ENCODE results near the gene SSRP1. TPM values are rescaled to one million over a fixed set of nuclear protein-coding genes. Genes with fewer than 3 reads are reported as not detected.

SSRP1 gene
- total and polyA plus RNA-seq, 2 of the 4 experiments (the other 2 are of a cell fraction) = 106 to 146 TPM

DNA sequence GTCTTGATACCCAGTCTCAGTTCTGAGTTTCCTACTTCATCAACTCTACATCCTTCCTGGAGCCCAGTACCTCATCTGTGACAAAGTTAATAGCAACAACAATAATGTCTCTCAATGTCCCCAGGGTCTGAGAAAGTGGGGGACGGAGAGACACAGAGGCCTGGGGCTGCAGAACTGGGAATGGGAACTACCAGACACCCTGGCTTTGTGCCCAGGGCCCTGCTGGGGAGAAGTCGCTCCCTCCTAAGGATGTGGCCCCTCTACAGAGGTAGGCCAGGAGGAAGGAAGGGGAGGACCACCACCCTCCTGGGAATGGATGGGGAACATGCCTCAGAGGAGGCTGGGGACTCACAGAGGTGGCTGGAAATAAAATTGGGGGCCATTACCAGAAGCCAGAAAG is 39.8 kb upstream of the SSRP1 start:
- CTCF ChIA-PET = no interaction called here

More for the DNA sequence above, 39.8 kb upstream of the SSRP1 start:
- TF ChIP-seq RAD21 (IDR thresholded peaks at IDR 0.05; ENCODE audit: low read length) (no peak), FOS (IDR thresholded peaks at IDR 0.05; ENCODE audit: low read depth, low read length) (no peak), RCOR1 (IDR thresholded peaks at IDR 0.05; ENCODE audit: insufficient replicate concordance, low read length) (no peak), BHLHE40 (IDR thresholded peaks at IDR 0.05; ENCODE audit: low read depth, low read length) (no peak), CEBPB (IDR thresholded peaks at IDR 0.05; ENCODE audit: low read depth, low read length) (no peak), MAFK (IDR thresholded peaks at IDR 0.05; ENCODE audit: low read depth, low read length) (no peak), POLR2A (IDR thresholded peaks at IDR 0.05; ENCODE audit: low read depth, low read length) (no peak), ELK1 (IDR thresholded peaks at IDR 0.05; ENCODE audit: borderline replicate concordance, low read depth, low read length) (no peak), NFE2L2 (IDR thresholded peaks at IDR 0.05; ENCODE audit: low read depth, low read length) (no peak), MAZ (IDR thresholded peaks at IDR 0.05; ENCODE audit: borderline replicate concordance, low read depth, low read length) (no peak), RFX5 (IDR thresholded peaks at IDR 0.05; ENCODE audit: low read depth, low read length) (no peak), SMC3 (IDR thresholded peaks at IDR 0.05; ENCODE audit: low read depth, low read length) (no peak), USF2 (IDR thresholded peaks at IDR 0.05; ENCODE audit: low read depth, low read length) (no peak), MXI1 (IDR thresholded peaks at IDR 0.05; ENCODE audit: borderline replicate concordance, low read depth, low read length) (no peak), CHD1 (IDR thresholded peaks at IDR 0.05; ENCODE audit: low read depth, low read length) (no peak)
- TF ChIP-seq, protein P1, sequence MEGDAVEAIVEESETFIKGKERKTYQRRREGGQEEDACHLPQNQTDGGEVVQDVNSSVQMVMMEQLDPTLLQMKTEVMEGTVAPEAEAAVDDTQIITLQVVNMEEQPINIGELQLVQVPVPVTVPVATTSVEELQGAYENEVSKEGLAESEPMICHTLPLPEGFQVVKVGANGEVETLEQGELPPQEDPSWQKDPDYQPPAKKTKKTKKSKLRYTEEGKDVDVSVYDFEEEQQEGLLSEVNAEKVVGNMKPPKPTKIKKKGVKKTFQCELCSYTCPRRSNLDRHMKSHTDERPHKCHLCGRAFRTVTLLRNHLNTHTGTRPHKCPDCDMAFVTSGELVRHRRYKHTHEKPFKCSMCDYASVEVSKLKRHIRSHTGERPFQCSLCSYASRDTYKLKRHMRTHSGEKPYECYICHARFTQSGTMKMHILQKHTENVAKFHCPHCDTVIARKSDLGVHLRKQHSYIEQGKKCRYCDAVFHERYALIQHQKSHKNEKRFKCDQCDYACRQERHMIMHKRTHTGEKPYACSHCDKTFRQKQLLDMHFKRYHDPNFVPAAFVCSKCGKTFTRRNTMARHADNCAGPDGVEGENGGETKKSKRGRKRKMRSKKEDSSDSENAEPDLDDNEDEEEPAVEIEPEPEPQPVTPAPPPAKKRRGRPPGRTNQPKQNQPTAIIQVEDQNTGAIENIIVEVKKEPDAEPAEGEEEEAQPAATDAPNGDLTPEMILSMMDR (conservative IDR thresholded peaks at IDR 0.05; ENCODE audit: low read depth, low read length) = no peak
- Histone ChIP-seq H2AK5ac (ENCODE audit: low read depth, low read length) (no peak overlapping the region), H4K5ac (ENCODE audit: low read depth, low read length) (no peak overlapping the region), H2BK5ac (ENCODE audit: low read depth, low read length, poor library complexity, severe bottlenecking) (no peak overlapping the region), H3K27me3 (ENCODE audit: control insufficient read depth, insufficient read depth, low read length) (peaks cover 2% of the 10 kb centered on the region; the same call in 1 of the 2 replicates), H3K36me3 (ENCODE audit: control insufficient read depth, insufficient read depth, low read length) (no peaks in the 10 kb centered on the region), H3K9me3 (ENCODE audit: control insufficient read depth, insufficient read depth, low read length) (no peaks in the 10 kb centered on the region), H3K4ac (ENCODE audit: low read depth, low read length) (no peak overlapping the region), H3K14ac (replicated peaks; ENCODE audit: low read depth, low read length) (no peak overlapping the region), H2BK15ac (ENCODE audit: low read depth, low read length) (no peak overlapping the region), H2AFZ (replicated peaks; ENCODE audit: low read length, poor library complexity) (no peak overlapping the region), H3K4me2 (ENCODE audit: low read depth, low read length) (no peak overlapping the region), H3K56ac (ENCODE audit: extremely low read depth, insufficient read depth, low read length) (no peak overlapping the region), H4K8ac (ENCODE audit: low read depth in 2 of 2, low read length in 2 of 2) (no peak overlapping the region), H3K9ac (ENCODE audit: low read depth, low read length) (no peak overlapping the region), H2BK120ac (ENCODE audit: low read depth, low read length) (no peak overlapping the region), H3K4me1 (ENCODE audit: control insufficient read depth, insufficient read depth, low read length) (no peaks in the 10 kb centered on the region), H3K9me1 (ENCODE audit: insufficient read depth, low read length) (no peaks in the 10 kb centered on the region), H3K4me3 (ENCODE audit: insufficient read depth, low read depth, low read length) (no peak overlapping the region), H3K18ac (ENCODE audit: low read depth, low read length) (no peak overlapping the region), H3K79me1 (ENCODE audit: low read depth in 1 of 2, low read length in 2 of 2) (no peaks in the 10 kb centered on the region), H3K23ac (ENCODE audit: low read depth, low read length) (no peak overlapping the region), H4K20me1 (ENCODE audit: insufficient read depth, low read length) (0 out of 2 replicates have a peak, but pooled peaks cover 6% of the 10 kb centered on the region), H4K91ac (ENCODE audit: insufficient read depth, low read depth, low read length) (no peak overlapping the region), H2BK20ac (ENCODE audit: low read depth, low read length) (no peak overlapping the region), H2AK9ac (replicated peaks; ENCODE audit: low read depth, low read length, poor library complexity) (no peak overlapping the region), H3K27ac (ENCODE audit: insufficient read depth, low read length) (no peak overlapping the region)
- no CpG with 5 or more reads among the region's 2 CpGs for WGBS, 2 experiments (ENCODE audit: extremely low coverage in 2 of 2, insufficient read length in 1 of 2)
- intact Hi-C loops (cut with micrococcal nuclease) (no loop called here), dilution Hi-C loops (cut with HindIII; ENCODE audit: low sequenced_read_pairs, unreplicated experiment) (no loop called here), in situ Hi-C loops (cut with MboI; ENCODE audit: low sequenced_read_pairs) (no loop called here)
- DNase-seq (no peak), ATAC-seq (ENCODE audit: low read depth) (no peak)
- POLR2A ChIA-PET (ENCODE audit: unreplicated experiment) = no interaction called here
- no TSS peak for BruUV-seq (replicated peaks)
